Neural crest cell (in vitro differentiated cells): ENCODE data around the gene MINDY4. TPM values are rescaled to one million over a fixed set of nuclear protein-coding genes. Genes with fewer than 3 reads are reported as not detected.

ENCODE experiments used
- DNase-seq: peaks from one replicate; pipeline ENCODE4 v3.0.0; 2021; ENCODE audit warnings: low read depth, mixed read lengths, low spot score
- H3K27ac Mint-ChIP-seq: one replicate; pipeline ENCODE4 v1.8.0; 2021; ENCODE audit warnings: mild to moderate bottlenecking, mixed read lengths; ENCODE audit not compliant: unreplicated experiment
- H3K27me3 Mint-ChIP-seq: 2 replicates; pipeline ENCODE4 v1.8.0; 2021; ENCODE audit warnings: low read depth, mild to moderate bottlenecking, mixed read lengths
- H3K36me3 Mint-ChIP-seq: 2 replicates; pipeline ENCODE4 v1.8.0; 2021; ENCODE audit warnings: low read depth, mild to moderate bottlenecking, mixed read lengths
- H3K4me1 Mint-ChIP-seq: 2 replicates; pipeline ENCODE4 v1.8.0; 2021; ENCODE audit warnings: mixed read lengths
- H3K4me3 Mint-ChIP-seq: one replicate; pipeline ENCODE4 v1.8.0; 2021; ENCODE audit warnings: mild to moderate bottlenecking, mixed read lengths
- H3K9me3 Mint-ChIP-seq: 2 replicates; pipeline ENCODE4 v1.8.0; 2021; ENCODE audit warnings: mixed read lengths
- CTCF ChIP-seq: fragments of 200-600 bp; sonication (generic); conservative IDR thresholded peaks from 2 replicates; pipeline ENCODE4 v1.5.0; 2021; ENCODE audit warnings: antibody characterized with exemption, mild to moderate bottlenecking
- total RNA-seq: library from RNA; stranded (reverse); gene quantifications from 2 replicates; pipeline ENCODE4 v1.2.1, GENCODE V29; 2021

MINDY4 gene
- total RNA-seq, 1 donor from 2014 or later = 9.2 TPM

GRCh38 chr7:30840141-30841024 lies 69.2 kb downstream of the MINDY4 start:
- Mint-ChIP-seq H3K9me3 (no peaks in the 10 kb centered on the region), H3K27ac (peak overlapping the region; percentile 67), H3K4me1 (peaks cover 11% of the 10 kb centered on the region), H3K36me3 (peaks cover 21% of the 10 kb centered on the region), H3K4me3 (no peak overlapping the region), H3K27me3 (no peaks in the 10 kb centered on the region)
- no peak for DNase-seq
- no peak for TF ChIP-seq CTCF

GRCh38 chr7:30841025-30841735 lies 70.0 kb downstream of the MINDY4 start:
- H3K36me3 Mint-ChIP-seq = peaks cover 16% of the 10 kb centered on the region
- no peak overlapping the region for H3K4me3 Mint-ChIP-seq
- no peaks in the 10 kb centered on the region for H3K9me3 Mint-ChIP-seq
- H3K27me3 Mint-ChIP-seq = no peaks in the 10 kb centered on the region
- TF ChIP-seq CTCF = no peak
- H3K27ac Mint-ChIP-seq = peak overlapping the region; percentile 67
- DNase-seq = no peak
- H3K4me1 Mint-ChIP-seq = peaks cover 11% of the 10 kb centered on the region

GRCh38 chr7:30841801-30842541 lies 70.8 kb downstream of the MINDY4 start:
- H3K36me3 Mint-ChIP-seq = peaks cover 8% of the 10 kb centered on the region
- DNase-seq = no peak

GRCh38 chr7:30842542-30843451 lies 71.6 kb downstream of the MINDY4 start:
- H3K36me3 Mint-ChIP-seq = peaks cover 8% of the 10 kb centered on the region
- no peak for DNase-seq
- H3K4me1 Mint-ChIP-seq = peaks cover 11% of the 10 kb centered on the region
- no peaks in the 10 kb centered on the region for H3K9me3 Mint-ChIP-seq
- H3K4me3 Mint-ChIP-seq = no peak overlapping the region
- no peaks in the 10 kb centered on the region for H3K27me3 Mint-ChIP-seq
- TF ChIP-seq CTCF = no peak
- peak overlapping the region; percentile 83 for H3K27ac Mint-ChIP-seq

More at GRCh38 chr7:30841801-30842541, 70.8 kb downstream of the MINDY4 start:
- Mint-ChIP-seq H3K4me3 (no peak overlapping the region), H3K27ac (no peak overlapping the region), H3K4me1 (peaks cover 11% of the 10 kb centered on the region), H3K9me3 (no peaks in the 10 kb centered on the region), H3K27me3 (no peaks in the 10 kb centered on the region)
- no peak for TF ChIP-seq CTCF
